GM21786 (cell line): ENCODE measurements around the gene PHACTR4.
"Not testable (repeated sequence)": the region's sequence is repeated elsewhere in the genome, so short reads cannot be mapped to it uniquely, and the experiment has no call there.

Source experiments
- ATAC-seq: cut with Tn5 transposase; IDR thresholded peaks from one replicate; pipeline ENCODE4 v1.9.1; 2021; ENCODE audit not compliant: unreplicated experiment

PHACTR4 gene

DNA sequence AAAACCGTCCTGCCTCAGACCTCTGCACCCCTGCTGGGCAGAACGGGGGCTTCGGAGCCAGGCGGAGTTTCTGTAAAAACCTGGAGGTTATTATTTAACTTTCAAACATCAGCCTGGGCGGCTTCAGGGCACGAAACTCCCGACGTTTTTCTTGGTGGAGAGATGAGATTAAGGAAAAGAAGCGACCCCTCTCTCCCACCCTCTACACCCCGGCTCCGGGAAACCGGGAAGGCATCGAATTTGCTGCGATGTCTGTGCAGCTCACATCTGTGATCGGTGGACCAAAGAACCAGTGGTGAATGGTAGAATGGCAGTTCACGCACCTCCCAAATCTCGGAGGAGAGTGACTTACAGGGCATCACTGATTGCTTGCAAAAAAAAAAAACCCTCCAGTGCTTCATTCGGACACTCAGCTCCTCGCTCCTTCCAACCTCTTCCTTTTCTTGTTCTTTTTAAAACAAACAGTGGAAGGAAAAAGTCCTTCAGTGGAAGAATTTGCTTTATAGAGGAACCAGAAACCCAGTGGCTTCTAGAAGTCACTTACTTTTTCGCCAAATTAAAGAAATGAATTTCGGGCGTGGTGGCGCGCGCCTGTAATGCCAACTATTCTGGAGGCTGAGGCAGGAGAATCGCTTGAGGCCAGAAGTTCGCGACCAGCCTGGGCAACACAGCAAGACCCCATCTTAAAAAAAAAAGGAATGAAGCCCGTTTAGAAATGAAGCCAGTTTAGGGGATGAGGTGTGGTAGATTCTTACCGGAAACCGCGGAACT lies 884 bp downstream of the PHACTR4 start:
- ATAC-seq = no peak

DNA sequence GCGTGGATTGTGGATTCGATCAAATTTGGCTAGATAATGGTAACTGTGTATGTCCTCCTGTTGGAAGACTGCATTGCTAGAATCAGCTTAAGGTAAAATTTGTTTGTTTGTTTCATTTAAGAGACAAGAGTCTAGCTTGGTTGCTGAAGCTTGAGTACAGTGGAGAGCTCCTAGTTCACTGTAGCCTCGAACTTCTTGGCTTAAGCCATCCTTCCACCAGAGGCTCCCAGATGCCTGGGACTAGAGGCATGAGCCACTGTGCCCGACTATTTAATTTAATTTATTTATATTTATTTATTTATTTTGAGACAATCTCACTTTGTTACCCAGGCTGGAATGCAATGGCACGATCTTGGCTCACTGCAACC lies 1.5 kb downstream of the PHACTR4 start:
- no peak for ATAC-seq

DNA sequence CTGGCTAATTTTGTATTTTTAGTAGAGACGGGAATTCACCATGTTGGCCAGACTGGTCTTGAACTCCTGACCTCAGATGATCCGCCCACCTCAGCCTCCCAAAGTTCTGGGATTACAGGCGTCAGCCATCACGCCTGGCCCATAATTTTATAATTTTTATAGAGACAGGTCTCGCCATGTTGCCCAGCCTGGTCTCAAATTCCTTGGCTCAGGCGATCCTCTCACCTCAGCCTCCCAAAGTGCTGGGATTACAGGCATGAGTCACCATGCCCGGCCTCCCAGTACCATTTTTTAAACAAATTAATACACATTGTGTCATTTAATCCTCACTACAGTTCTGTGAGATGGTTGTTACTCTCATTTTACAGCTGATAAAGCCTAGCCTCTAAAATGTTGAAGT lies 3.9 kb downstream of the PHACTR4 start:
- not testable (repeated sequence) for ATAC-seq

DNA sequence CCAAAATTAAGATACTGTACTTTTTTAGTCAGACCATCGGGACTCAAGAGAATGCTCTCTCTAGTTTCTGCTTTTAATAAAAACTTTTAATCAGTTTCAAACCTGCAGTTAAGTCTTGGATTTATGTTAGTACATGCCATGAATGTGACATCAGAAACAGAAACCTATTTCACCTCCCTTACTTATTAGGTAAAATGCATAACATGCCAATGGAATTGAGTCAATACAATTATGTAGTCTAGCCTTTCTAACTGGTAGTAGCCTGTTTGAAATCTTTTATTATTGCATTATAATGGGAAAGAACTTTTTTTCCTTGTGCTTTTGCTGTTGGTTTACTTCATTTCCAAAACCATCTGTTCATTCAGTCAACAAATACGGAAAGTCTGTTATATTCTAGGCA lies 4.8 kb downstream of the PHACTR4 start:
- no peak for ATAC-seq

DNA sequence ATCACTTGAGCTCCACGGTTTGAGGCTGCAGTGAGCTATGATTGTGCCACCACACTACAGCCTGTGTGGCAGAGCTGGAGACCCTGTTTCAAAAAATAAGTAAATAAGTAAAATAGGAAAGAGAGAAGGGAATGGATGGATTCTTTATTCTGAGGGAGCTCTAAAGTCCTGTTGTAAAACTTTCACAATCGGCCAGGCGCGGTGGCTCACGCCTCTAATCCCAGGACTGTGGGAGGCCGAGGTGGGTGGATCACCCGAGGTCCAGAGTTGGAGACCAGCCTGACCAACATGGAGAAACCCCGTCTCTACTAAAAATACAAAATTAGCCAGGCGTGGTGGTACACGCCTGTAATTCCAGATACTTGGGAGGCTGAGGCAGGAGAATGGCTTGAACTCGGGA lies 6.1 kb downstream of the PHACTR4 start:
- not testable (repeated sequence) for ATAC-seq

DNA sequence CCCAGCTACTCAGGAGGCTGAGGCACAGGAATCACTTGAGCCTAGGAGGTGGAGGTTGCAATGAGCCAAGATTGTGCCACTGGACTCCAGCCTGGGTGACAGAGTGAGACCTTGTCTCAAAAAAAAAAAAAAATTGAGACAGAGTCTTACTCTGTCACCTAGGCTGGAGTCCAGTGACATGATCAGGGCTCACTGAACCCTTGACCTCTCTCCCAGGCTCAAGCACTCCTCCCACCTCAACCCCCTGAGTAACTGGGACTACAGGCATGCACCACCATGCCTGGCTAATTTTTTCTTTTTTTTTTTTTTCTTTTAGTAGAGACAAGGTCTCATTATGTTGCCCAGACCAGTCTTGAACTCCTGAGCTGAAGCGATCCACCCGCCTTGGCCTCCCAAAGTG lies 6.7 kb downstream of the PHACTR4 start:
- not testable (repeated sequence) for ATAC-seq

DNA sequence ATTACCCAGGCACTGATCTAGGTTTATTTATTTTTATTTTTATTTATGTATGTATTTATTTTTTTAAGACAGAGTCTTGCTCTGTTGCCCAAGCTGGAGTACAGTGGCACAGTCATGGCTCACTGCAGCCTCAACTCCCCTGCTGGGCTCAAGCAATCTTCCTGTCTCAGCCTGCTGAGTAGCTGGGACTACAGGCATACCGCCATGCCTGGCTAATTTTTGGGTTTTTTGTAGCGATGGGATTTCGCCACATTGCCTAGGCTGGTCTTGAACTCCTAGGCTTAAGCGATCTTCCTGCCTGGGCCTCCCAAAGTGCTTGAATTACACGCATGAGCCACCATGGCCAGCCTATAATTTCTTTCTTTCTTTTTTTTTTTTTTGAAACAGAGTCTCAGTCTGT lies 9.4 kb downstream of the PHACTR4 start:
- ATAC-seq = no peak

DNA sequence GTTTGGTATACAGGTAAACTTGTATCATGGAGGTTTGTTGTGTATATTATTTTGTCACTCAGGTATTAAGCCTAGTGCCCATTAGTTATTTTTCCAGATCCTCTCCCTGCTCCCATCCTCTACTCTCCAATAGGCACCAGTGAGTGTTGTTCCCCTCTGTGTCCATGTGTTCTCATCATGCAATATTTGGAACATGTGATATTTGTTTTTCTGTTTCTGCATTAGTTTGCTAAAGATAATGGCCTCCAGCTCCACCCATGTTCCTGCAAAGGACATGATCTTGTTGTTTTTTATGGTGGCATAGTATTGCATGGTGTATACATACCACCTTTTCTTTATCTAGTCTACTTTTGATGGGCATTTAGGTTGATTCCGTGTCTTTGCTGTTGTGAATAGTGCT lies 10.9 kb downstream of the PHACTR4 start:
- no peak for ATAC-seq

DNA sequence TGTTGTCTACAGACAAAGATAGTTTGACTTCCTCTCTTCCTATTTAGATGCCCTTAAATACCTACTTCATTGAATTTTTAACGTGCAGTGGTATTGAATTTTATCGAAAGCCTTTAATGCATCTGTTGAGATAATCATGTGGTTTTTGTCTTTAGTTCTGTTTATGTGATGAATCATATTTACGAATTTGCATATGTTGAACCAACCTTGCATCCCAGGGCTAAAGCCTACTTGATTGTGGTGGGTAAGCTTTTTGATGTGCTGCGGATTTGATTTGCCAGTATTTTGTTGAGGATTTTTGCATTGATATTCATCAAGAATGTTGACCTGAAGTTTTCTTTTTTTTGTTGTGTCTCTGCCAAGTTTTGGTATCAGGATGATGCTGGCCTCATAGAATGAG lies 14.2 kb downstream of the PHACTR4 start:
- not testable (repeated sequence) for ATAC-seq

DNA sequence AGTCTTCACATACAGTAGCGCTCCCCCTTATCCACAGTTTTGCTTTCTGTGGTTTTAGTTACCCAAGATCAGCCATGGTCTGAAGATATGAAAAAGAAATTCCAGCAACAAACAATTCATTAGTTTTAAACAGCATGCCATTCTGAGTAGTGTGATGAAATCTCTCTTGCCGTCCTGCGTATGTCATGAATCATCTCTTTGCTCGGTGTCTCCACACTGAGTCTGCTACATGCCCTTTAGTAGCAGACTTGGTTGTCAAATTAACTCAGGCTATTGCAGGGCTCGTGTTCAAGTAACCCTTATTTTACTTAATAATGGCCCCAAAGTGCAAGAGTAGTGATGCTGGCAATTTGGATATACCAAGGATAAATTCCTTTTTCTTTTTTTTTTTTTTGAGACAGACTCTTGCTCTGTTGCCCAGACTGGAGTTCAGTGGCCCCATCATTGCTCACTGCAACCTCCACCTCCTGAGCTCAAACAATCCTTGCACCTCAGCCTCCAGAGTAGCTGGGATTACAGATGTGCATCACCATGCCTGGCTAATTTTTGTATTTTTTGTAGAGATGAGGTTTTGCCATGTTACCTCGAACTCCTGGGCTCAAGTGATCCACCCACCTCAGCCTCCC lies 22.6 kb downstream of the PHACTR4 start:
- ATAC-seq = no peak

DNA sequence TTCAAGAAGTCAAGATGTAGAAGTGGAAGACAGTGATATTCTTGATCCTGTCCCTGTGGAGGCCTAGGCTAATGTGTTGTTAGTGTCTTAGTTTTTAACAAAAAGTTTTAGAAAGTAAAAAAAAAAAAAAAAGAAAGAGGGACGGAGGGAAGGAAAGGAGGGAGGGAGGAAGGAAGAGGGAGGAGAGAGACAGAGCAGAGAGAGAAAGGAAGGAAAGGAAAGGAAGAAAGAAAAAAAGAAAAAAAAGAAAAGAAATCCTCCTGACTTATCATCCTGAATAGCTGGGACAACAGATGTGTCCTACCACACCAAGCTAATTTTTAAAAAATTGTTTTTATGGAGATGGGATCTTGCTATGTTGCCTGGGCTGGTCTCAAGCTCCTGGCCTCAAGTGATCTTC lies 24.6 kb downstream of the PHACTR4 start:
- ATAC-seq = no peak

DNA sequence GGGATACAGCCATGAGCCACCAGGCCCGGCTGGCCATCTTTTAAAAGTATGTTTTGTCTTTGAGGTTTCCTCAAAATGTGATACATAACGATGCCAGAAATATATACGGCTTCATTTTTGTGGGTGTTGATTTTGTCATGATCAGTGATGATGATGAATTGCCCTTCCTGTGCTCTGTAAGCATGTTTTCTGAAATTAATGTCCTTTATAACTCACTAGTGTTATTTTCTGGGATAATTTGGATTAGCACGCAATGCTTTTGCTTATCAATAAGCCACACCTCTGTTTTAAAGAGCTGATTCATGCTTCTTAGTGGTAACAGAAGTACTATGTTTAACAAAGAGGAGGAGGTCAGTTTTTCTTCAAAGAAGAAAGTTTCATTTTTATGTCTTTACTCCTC lies 25.6 kb downstream of the PHACTR4 start:
- no peak for ATAC-seq

DNA sequence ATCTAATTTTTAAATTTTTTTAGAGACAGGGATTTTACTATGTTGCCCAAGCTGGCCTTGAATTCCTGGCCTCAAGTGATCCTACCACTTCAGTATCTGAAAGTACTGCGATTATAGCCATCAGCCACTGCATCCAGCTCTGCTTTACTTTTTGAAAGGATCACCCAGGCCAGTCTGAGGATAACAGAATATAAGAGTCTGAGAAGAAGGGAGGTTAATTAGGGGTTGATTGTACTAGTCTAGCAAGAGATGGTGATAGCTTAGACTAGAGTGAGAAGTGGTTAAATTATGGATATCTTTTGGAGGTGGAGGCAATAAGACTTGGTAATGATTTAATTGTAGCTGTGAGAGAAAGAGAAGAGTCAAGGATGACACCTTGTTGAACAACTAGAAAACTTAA lies 32.2 kb downstream of the PHACTR4 start:
- no peak for ATAC-seq

DNA sequence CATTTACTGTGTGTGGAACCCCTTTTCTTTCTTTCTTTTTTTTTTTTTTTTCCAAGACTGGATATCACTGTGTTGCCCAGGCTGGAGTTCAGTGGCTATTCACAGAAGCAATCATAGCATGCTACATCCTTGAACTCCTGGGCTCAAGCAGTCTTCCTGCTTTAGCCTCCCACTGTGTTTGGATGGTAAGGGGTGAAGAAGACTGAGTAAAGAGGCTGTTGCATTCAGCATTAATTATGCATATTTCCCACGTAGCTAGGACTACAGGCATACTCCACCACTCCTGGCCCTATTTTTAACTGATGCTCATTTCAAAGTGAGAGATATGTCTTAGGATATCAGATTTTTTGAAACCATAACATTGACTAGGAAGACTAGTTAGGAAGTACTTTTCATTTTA lies 39.5 kb downstream of the PHACTR4 start:
- ATAC-seq = no peak

DNA sequence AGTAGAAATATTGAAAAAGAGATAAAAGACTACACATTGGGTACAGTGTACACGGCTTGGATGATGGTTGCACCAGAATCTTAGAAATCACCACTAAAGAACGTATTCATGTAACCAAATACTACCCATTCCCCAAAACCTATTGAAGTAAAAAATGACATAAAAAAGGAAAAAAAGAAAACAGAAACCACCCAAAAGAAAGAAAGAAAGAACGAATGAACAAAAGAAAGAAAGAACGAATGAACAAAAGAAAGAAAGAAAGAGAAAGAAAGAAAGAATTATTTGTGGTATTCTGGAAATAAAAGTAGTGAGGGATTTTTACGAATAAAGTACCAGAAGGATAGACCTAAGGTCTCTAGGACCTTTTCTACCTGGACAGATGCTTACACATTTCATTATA lies 42.1 kb downstream of the PHACTR4 start:
- no peak for ATAC-seq

DNA sequence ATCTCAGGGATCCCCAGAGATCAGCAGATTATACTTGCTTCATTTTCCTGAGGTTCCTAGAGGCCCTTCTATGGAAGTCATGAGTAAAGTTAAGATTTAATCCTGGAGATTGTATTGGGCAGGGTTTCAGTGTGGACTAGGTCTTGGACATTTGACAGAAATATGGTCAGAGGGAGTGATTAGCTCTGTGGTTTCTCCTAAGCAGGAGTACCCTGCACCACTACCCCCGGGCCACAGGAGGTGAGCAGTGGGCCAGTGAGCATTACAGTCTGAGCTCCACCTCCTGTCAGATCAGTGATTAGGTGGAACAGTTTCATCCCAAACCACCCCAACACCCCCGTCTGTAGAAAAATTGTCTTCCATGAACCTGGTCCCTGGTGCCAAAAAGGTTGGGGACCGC lies 43.2 kb downstream of the PHACTR4 start:
- ATAC-seq = no peak

DNA sequence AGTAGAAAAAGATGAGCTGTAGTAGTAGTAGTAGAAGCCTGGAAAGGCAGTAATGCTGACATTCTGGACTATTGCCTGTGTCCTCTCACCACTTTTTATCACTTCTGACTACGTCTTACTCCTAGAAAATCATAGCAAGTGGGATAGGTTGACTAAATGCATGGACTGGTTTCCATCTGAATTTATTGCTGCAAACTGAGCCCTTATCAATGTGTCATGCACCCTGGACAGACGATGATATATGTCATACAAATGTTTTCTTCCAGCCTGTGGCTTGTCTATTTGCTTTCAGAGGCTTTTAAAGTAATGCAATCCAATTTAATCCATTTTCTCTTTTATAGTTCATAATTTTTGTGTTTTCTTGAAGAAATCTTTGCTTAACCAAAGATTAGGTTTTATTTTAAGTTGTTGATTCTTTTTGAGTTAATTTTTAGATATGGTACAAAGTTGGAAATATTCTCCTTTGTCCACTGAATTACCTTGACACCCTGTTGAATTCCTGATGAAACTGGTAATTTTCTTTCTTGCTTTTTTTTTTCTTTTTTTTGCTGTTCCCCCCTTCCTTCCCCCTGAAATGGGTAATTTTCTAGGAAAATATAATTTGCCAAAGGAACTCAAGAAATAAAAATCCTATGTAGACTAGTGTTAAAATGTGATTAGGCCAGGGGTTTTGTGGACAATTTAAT lies 47.1 kb downstream of the PHACTR4 start:
- ATAC-seq = no peak

DNA sequence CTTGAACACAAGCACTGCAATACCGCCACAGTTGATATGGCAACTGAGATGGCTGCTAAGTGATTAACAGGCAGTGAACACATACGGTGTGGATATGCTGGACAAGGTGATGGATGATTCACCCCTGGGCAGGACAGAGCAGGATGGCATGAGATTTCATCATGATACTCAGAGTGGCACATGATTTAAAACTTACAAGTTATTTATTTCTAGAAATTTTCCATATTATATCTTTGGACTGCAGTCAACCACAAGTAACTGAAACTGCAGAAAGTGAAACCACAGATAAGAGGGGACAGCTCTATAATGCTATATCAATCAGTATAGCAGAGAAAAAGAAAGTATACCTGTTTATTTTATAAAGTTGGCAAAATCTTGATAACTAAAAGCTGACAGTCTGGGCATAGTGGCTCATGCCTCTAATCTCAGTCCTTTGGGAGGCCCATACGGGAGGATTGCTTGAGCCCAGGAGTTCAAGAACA lies 47.9 kb downstream of the PHACTR4 start:
- ATAC-seq = no peak

DNA sequence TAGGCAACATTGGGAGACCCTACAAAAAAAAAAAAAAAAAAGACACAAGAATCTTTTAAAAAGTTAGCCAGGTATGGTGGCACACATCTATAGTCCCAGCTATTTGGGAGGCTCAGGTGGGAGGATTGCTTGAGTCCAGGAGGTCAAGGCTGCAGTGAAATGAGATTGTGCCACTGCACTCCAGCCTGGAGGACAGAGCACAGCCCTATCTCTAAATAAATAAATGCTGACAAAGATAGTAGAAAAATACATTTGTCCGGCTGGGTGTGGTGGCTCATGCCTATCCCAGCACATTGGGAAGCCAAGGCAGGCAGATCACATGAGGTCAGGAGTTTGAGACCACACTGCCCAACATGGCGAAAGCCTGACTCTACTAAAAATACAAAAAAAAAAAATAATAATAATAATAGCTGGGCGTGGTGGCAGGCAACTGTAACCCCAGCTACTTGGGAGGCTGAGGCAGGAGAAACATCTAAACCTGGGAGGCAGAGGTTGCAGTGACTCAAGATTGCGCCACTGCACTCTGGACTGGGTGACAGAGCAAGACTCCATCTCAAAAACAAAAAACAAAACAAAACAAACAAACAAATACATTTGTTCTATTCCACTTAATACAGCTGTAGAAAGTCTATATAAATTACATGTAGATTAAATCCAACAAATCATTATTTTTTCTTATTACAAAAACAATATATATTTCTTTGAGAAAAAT lies 48.5 kb downstream of the PHACTR4 start:
- ATAC-seq = no peak

DNA sequence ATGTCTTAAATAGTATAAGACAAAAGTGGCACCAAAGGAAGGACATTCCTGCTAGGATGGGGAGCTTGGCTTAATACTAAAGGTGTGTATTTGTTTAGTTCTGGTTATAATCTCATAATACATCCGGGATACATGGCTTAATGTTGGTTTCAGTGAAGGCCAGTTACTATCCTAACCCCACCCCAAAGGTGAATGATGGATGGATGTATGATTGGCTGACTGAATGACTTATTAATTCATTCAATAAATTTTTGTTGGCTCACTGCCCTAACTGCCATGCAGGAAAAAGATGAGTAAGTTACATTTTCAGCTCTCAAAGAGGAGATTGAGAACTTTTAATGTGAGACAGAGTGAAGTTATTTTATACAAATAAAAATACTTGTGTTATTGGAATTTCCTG lies 52.2 kb downstream of the PHACTR4 start:
- no peak for ATAC-seq

DNA sequence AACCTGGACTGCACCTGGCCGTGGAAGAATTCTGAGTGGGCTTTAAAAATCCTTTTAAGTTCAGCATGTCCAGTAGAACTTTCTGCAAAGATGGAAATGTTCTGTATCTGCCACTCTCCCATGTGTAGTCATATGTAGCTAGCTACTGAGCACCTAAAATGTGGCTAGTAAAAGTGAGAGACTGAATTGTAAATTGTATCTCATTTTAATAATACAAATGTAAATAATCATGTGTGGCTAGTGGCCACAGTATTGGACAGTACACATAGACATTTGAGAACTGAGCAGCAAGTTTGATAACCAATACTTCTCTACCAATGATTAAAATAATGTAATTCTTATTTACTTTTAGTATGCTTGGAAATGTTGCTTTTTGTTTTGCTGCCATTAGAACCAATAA lies 57.3 kb downstream of the PHACTR4 start:
- ATAC-seq = no peak

DNA sequence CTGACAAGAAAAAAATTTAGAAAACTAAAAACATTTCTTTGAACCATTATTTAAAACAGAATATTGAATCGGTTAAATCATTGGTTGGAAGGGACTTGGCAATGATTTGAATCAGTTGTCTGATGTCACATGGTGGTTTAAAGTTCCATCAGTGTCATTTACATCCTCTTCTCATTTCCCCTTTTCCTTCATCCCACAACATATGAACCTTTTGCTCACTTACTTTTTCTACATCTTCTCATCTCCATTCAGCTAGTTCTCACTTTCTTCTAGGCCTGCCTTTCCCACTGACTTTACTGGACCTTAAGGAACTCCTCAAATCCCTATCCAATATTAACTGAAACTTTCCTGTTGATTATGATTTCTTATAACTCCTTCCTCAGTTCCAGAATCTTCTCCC lies 58.5 kb downstream of the PHACTR4 start:
- no peak for ATAC-seq
